ENCODE results near the gene UNC5C. TPM values are rescaled to one million over a fixed set of nuclear protein-coding genes. Genes with fewer than 3 reads are reported as not detected.

UNC5C gene
- total RNA-seq, 2 donors from 2014 or later = 5.3 to 10.0 TPM

DNA sequence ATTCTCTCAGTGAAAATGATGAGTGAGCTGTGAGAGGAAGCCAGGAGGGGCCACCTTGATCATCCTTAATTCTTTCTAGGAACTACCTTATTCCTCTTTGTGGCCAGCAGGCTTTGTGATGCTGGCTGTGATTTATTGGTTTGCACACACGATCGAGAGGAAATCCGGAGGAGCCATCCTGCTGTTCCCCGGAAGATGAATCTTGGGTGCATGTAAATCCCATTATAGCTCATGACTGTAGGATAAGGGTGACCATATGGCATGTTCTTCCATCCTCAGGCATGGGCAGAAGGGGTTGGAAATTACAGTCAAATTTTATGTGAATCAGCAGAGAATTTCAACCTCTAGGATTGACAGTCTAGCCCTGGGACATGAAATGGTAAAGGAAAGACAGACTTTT is 254.5 kb downstream of the UNC5C start:
- DNase-seq (ENCODE audit: low spot score) (no peak), ATAC-seq (ENCODE audit: insufficient number of reproducible peaks, low FRiP score, low read depth) (no peak)
- Histone ChIP-seq H3K27me3 (replicated peaks; ENCODE audit: insufficient read depth) (no peaks in the 10 kb centered on the region), H3K27ac (no peak overlapping the region), H3K4me1 (ENCODE audit: control insufficient read depth in 1 of 2, low read depth in 2 of 2) (peaks cover 0 to 6% of the 10 kb centered on the region in 2 donors), H3K9me3 (no peaks in the 10 kb centered on the region), H3K36me3 (peaks cover 3% of the 10 kb centered on the region), H3K4me3 (no peak overlapping the region)
- TF ChIP-seq, protein P1, sequence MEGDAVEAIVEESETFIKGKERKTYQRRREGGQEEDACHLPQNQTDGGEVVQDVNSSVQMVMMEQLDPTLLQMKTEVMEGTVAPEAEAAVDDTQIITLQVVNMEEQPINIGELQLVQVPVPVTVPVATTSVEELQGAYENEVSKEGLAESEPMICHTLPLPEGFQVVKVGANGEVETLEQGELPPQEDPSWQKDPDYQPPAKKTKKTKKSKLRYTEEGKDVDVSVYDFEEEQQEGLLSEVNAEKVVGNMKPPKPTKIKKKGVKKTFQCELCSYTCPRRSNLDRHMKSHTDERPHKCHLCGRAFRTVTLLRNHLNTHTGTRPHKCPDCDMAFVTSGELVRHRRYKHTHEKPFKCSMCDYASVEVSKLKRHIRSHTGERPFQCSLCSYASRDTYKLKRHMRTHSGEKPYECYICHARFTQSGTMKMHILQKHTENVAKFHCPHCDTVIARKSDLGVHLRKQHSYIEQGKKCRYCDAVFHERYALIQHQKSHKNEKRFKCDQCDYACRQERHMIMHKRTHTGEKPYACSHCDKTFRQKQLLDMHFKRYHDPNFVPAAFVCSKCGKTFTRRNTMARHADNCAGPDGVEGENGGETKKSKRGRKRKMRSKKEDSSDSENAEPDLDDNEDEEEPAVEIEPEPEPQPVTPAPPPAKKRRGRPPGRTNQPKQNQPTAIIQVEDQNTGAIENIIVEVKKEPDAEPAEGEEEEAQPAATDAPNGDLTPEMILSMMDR (IDR thresholded peaks at IDR 0.05) = no peak

DNA sequence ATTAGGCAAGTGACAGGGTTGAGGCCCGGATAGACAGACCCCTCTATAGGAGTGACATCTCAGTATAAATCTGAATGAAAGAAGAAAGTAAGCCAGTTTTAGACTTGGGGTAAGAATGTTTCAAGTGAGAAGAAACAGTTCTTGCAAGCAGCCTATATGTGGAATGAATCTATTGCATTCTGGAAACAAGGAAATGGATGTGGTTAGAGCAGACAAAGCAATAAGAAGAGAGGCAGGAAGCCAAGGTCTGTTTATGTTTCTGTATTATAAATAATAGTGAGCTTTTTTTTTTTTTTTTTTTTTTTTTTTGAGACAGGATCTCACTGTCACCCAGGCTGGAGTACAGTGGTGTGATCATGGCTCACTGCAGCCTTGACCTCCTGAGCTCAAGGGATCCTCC is 255.8 kb downstream of the UNC5C start:
- H3K9me3 ChIP-seq = peaks cover 2% of the 10 kb centered on the region
- no peak overlapping the region for H3K27ac ChIP-seq
- TF ChIP-seq, protein P1 (IDR thresholded peaks at IDR 0.05) = no peak
- no peak overlapping the region for H3K4me3 ChIP-seq
- no peak for DNase-seq (ENCODE audit: low spot score)
- H3K4me1 ChIP-seq (ENCODE audit: control insufficient read depth in 1 of 2, low read depth in 2 of 2) = peaks cover 0 to 6% of the 10 kb centered on the region in 2 donors
- no peak for ATAC-seq (ENCODE audit: insufficient number of reproducible peaks, low FRiP score, low read depth)
- H3K36me3 ChIP-seq = no peaks in the 10 kb centered on the region
- no peaks in the 10 kb centered on the region for H3K27me3 ChIP-seq (replicated peaks; ENCODE audit: insufficient read depth)

DNA sequence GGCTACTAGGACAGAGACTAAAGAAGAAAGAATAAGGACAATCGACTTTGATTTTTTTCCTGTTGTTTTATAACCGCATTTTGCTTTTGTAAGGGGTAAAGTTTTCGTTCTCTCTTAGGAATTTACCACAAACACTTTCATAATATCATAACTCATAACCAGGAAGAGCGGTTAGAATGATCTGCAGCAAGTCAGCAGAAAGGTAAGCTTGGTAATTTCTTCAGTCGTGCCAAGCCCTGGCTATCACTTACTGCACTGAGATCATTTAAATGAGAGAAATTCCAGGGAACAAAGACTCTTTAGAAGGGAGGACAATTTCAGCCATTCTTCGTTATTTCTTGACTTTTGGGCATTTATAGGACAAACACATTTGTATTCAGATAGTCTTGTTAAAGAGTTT is 258.1 kb downstream of the UNC5C start:
- ATAC-seq (ENCODE audit: insufficient number of reproducible peaks, low FRiP score, low read depth) (no peak), DNase-seq (ENCODE audit: low spot score) (no peak)
- Histone ChIP-seq H3K36me3 (no peaks in the 10 kb centered on the region), H3K9me3 (peaks cover 2% of the 10 kb centered on the region), H3K27ac (no peak overlapping the region), H3K4me3 (no peak overlapping the region), H3K27me3 (replicated peaks; ENCODE audit: insufficient read depth) (no peaks in the 10 kb centered on the region), H3K4me1 (ENCODE audit: control insufficient read depth in 1 of 2, low read depth in 2 of 2) (peaks cover 0 to 6% of the 10 kb centered on the region in 2 donors)
- TF ChIP-seq, protein P1 (IDR thresholded peaks at IDR 0.05) = no peak

DNA sequence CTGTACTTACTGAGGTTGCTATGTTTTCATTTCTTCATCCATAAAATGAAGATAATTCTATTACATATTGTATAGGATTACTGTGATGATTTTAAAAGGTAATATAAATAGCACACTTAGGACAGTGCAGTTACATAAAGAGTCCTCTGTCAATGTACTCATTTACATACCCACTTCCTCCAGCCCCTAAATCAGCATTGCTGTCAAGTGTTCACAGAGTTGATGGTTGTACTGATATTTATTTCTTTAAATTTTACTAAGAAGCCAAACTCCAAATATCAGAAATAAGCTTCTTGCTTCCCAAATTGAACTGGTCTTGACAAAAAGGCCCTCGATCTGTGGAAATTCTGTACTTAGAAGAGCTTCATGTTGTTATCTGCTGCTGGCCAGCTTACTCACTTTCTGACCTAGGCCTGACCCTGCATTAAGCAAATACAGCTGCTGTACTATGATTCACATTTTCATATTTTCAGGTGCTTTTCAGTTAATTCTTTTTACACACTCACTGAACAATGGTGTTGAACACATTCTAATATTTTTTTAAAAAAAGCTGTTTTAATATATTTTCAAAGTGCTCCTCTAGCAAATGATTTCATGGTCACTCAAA is 259.6 kb downstream of the UNC5C start:
- Histone ChIP-seq H3K9me3 (peaks cover 2% of the 10 kb centered on the region), H3K27me3 (replicated peaks; ENCODE audit: insufficient read depth) (no peaks in the 10 kb centered on the region), H3K4me3 (no peak overlapping the region), H3K27ac (no peak overlapping the region), H3K4me1 (ENCODE audit: control insufficient read depth in 1 of 2, low read depth in 2 of 2) (peaks cover 0 to 6% of the 10 kb centered on the region in 2 donors), H3K36me3 (no peaks in the 10 kb centered on the region)
- ATAC-seq (ENCODE audit: insufficient number of reproducible peaks, low FRiP score, low read depth) (no peak), DNase-seq (ENCODE audit: low spot score) (no peak)
- TF ChIP-seq, protein P1 (IDR thresholded peaks at IDR 0.05) = no peak

DNA sequence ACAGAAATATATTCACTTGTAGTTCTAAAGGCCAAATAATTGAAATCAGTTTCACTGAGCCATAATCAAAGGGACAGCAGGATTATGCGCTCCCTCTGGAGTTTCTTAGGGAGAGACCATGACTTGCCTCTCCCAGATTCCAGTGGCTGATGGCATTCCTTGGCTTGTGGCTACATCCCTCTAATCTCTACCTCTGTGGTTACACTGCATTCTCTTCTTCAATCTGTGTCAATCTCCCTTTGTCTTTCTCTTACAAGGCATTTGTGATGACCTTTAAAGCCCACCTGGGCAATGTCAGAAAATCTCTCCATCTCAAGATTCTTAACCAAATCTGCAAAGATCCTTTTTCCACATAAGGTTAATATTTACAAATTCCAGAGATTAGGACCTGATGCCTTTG is 260.2 kb downstream of the UNC5C start:
- H3K4me3 ChIP-seq = no peak overlapping the region
- TF ChIP-seq, protein P1 (IDR thresholded peaks at IDR 0.05) = no peak
- peaks cover 2% of the 10 kb centered on the region for H3K9me3 ChIP-seq
- no peak overlapping the region for H3K27ac ChIP-seq
- no peaks in the 10 kb centered on the region for H3K36me3 ChIP-seq
- no peak for ATAC-seq (ENCODE audit: insufficient number of reproducible peaks, low FRiP score, low read depth)
- no peak for DNase-seq (ENCODE audit: low spot score)
- no peaks in the 10 kb centered on the region for H3K27me3 ChIP-seq (replicated peaks; ENCODE audit: insufficient read depth)
- peaks cover 0 to 6% of the 10 kb centered on the region in 2 donors for H3K4me1 ChIP-seq (ENCODE audit: control insufficient read depth in 1 of 2, low read depth in 2 of 2)

Measured in thoracic aorta (tissue), 2 donors.